Glomerular endothelial cell (primary cell): ENCODE results near the gene SAA2. TPM values are rescaled to one million over a fixed set of nuclear protein-coding genes. Genes with fewer than 3 reads are reported as not detected.
"Not testable (repeated sequence)": the region's sequence is repeated elsewhere in the genome, so short reads cannot be mapped to it uniquely, and the experiment has no call there.

Experiments used
- DNase-seq: peaks from one replicate; pipeline ENCODE4 v3.0.0-alpha.2; 2011; ENCODE audit warnings: low read depth, low spot score; ENCODE audit errors: extremely low read depth
- total RNA-seq: library from RNA; depleted of rRNA; stranded (reverse); fragments of >200 nt; gene quantifications from 2 replicates; pipeline ENCODE4 v1.2.3, GENCODE V29; 2015

Gene SAA2
- total RNA-seq, 1 donor from 2014 or later = not detected

GRCh38 chr11:18197738-18198137 is 50.7 kb downstream of the SAA2 start:
- not testable (repeated sequence) for DNase-seq

- no peak for DNase-seq
Measured at GRCh38 chr11:18196532-18196931, 51.9 kb downstream of the SAA2 start.

Other genes starting within 250 kb of the SAA2 start
- gene SERGEF, start 235.6 kb downstream of the SAA2 start, total RNA-seq = 5.4 and 8.0 TPM in 2 replicates
- 0.12 TPM in 1 of 2 replicates, not detected in the other for gene TPH1, start 202.4 kb downstream of the SAA2 start, total RNA-seq
- gene SAAL1, start 142.6 kb downstream of the SAA2 start, total RNA-seq = 15.8 and 19.9 TPM in 2 replicates
- not detected in 2 replicates for gene MRGPRX3, start 116.1 kb downstream of the SAA2 start, total RNA-seq
- gene MRGPRX4, start 75.8 kb downstream of the SAA2 start, total RNA-seq = not detected in 2 replicates
- gene SAA4, start 11.9 kb downstream of the SAA2 start, total RNA-seq = not detected in 2 replicates
- gene SAA1, start 17.6 kb upstream of the SAA2 start, total RNA-seq = not detected in 2 replicates
- gene HPS5, start 73.5 kb upstream of the SAA2 start, total RNA-seq = 10.5 and 11.4 TPM in 2 replicates
- gene GTF2H1, start 73.9 kb upstream of the SAA2 start, total RNA-seq = 36.9 and 42.2 TPM in 2 replicates
- 520 and 576 TPM in 2 replicates for gene LDHA, start 145.9 kb upstream of the SAA2 start, total RNA-seq
- gene LDHC, start 163.7 kb upstream of the SAA2 start, total RNA-seq = not detected in 2 replicates
- not detected in 2 replicates for gene LDHAL6A, start 207.2 kb upstream of the SAA2 start, total RNA-seq